KMS-11 (cell line): ENCODE results near the gene FGF12.
A peak's percentile ranks its signal among the peaks of the same experiment; 100 is the strongest.

ENCODE experiments used
- H2AFZ ChIP-seq: fragments of 200-600 bp; sonication (generic); 2 replicates; pipeline ENCODE4 v1.6.1; 2016; ENCODE audit warnings: antibody characterized with exemption, mixed run types, low read depth
- H3K27ac ChIP-seq: fragments of 200-600 bp; sonication (generic); 2 replicates; pipeline ENCODE4 v1.6.1; 2016; ENCODE audit warnings: mild to moderate bottlenecking, mixed run types
- H3K27me3 ChIP-seq: fragments of 200-600 bp; sonication (generic); 2 replicates; pipeline ENCODE4 v1.6.1; 2017; ENCODE audit warnings: mild to moderate bottlenecking, low read depth, mixed run types, moderate library complexity; ENCODE audit not compliant: insufficient read depth
- H3K36me3 ChIP-seq: fragments of 200-600 bp; sonication (generic); 2 replicates; pipeline ENCODE4 v1.6.1; 2017; ENCODE audit warnings: mild to moderate bottlenecking, mixed run types; ENCODE audit not compliant: insufficient read depth
- H3K4me1 ChIP-seq: fragments of 200-600 bp; sonication (generic); 2 replicates; pipeline ENCODE4 v1.6.1; 2016; ENCODE audit warnings: mild to moderate bottlenecking, low read depth, mixed run types; ENCODE audit not compliant: poor library complexity, severe bottlenecking
- H3K4me2 ChIP-seq: fragments of 200-600 bp; sonication (generic); 2 replicates; pipeline ENCODE4 v1.7.0; 2016; ENCODE audit warnings: mild to moderate bottlenecking, mixed run types
- H3K4me3 ChIP-seq: fragments of 200-600 bp; sonication (generic); IDR thresholded peaks from 2 replicates; pipeline ENCODE4 v1.6.1; 2017; ENCODE audit warnings: low read depth, low read length, mixed read lengths; ENCODE audit not compliant: insufficient read depth
- H3K79me2 ChIP-seq: fragments of 200-600 bp; sonication (generic); 2 replicates; pipeline ENCODE4 v1.6.1; 2016; ENCODE audit warnings: low read depth, mixed run types; ENCODE audit not compliant: insufficient read depth
- H3K9ac ChIP-seq: fragments of 200-600 bp; sonication (generic); 2 replicates; pipeline ENCODE4 v1.6.1; 2016; ENCODE audit warnings: mild to moderate bottlenecking, mixed run types
- H4K20me1 ChIP-seq: fragments of 200-600 bp; sonication (generic); 2 replicates; pipeline ENCODE4 v1.6.1; 2016; ENCODE audit warnings: mild to moderate bottlenecking, mixed run types; ENCODE audit not compliant: insufficient read depth
- TF ChIP-seq, protein P1 (sequence below): fragments of 200-600 bp; sonication (generic); conservative IDR thresholded peaks from 2 replicates; pipeline ENCODE4 v1.6.1; 2017; ENCODE audit warnings: low read depth, mild to moderate bottlenecking, antibody characterized with exemption, low read length, moderate library complexity, mixed read lengths

Gene FGF12

DNA sequence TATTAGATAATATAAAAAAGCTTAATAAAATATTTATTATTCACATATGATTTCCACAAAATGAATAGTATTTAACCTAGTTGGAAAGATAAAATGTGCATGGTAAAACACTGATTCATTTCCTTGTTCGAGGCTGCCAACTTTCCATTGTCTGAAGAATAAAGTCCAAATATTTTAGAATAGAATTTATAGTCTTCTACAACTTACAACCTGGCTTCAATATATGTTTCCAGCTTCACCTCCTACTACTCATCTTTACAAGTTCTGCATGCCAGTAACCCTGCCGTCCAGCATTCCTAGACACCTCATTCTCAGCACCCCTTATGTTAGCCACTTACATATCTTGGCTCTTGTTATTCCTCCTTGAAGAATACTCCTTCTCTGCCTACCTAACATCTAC lies 244.5 kb downstream of the FGF12 start:
- no peaks in the 10 kb centered on the region for H3K4me1 ChIP-seq
- no peak overlapping the region for H2AFZ ChIP-seq
- H3K79me2 ChIP-seq: no peaks in the 10 kb centered on the region
- no peaks in the 10 kb centered on the region for H3K27me3 ChIP-seq
- H3K9ac ChIP-seq: no peak overlapping the region
- H4K20me1 ChIP-seq: no peaks in the 10 kb centered on the region
- H3K36me3 ChIP-seq: no peaks in the 10 kb centered on the region
- TF ChIP-seq, protein P1, sequence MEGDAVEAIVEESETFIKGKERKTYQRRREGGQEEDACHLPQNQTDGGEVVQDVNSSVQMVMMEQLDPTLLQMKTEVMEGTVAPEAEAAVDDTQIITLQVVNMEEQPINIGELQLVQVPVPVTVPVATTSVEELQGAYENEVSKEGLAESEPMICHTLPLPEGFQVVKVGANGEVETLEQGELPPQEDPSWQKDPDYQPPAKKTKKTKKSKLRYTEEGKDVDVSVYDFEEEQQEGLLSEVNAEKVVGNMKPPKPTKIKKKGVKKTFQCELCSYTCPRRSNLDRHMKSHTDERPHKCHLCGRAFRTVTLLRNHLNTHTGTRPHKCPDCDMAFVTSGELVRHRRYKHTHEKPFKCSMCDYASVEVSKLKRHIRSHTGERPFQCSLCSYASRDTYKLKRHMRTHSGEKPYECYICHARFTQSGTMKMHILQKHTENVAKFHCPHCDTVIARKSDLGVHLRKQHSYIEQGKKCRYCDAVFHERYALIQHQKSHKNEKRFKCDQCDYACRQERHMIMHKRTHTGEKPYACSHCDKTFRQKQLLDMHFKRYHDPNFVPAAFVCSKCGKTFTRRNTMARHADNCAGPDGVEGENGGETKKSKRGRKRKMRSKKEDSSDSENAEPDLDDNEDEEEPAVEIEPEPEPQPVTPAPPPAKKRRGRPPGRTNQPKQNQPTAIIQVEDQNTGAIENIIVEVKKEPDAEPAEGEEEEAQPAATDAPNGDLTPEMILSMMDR: no peak
- no peak overlapping the region for H3K4me3 ChIP-seq
- H3K4me2 ChIP-seq: no peak overlapping the region
- H3K27ac ChIP-seq: no peak overlapping the region

DNA sequence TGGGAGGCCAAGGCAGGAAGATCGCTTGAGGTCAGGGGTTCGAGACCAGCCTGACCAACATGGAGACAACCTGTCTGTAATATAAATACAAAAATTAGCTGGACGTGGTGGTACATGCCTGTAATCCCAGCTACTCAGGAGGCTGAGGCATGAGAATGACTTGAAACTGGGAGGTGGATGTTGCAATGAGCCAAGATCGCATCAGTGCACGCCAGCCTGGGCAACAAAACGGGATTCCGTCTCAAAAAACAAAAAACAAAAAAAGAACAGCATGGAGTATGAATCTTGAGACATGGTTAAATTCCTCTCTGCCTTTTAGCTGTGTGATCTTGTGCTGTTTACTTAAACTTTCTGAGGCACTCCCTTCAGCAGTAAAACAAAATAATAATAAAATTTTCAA lies 244.9 kb downstream of the FGF12 start:
- H3K9ac ChIP-seq: no peak overlapping the region
- no peaks in the 10 kb centered on the region for H4K20me1 ChIP-seq
- H3K27me3 ChIP-seq: no peaks in the 10 kb centered on the region
- H3K4me1 ChIP-seq: no peaks in the 10 kb centered on the region
- TF ChIP-seq, protein P1: no peak
- H2AFZ ChIP-seq: no peak overlapping the region
- no peak overlapping the region for H3K27ac ChIP-seq
- no peak overlapping the region for H3K4me2 ChIP-seq
- no peaks in the 10 kb centered on the region for H3K79me2 ChIP-seq
- H3K4me3 ChIP-seq: no peak overlapping the region
- no peaks in the 10 kb centered on the region for H3K36me3 ChIP-seq

DNA sequence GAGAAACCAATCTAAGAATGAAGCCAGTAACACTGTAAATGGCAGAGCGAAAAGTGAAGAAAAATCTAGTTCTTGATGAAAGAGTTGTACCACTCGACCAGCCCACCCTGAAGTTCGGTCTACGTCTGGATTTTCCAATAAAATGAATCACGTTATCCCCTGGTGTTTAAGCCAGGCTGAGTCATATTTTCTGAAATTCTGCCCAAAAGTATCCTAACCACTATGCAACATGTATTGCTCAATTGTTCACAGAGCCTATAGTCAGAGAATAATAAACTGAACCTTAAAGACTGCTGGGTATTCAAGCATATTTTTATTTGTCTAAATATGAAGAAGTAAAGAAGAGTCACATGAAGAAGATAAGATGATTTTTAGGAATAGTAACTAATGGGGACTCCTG lies 245.7 kb downstream of the FGF12 start:
- Histone ChIP-seq H3K27ac (no peak overlapping the region), H3K27me3 (no peaks in the 10 kb centered on the region), H3K4me1 (no peaks in the 10 kb centered on the region), H3K4me2 (no peak overlapping the region), H3K9ac (no peak overlapping the region), H4K20me1 (no peaks in the 10 kb centered on the region), H3K36me3 (no peaks in the 10 kb centered on the region), H3K4me3 (no peak overlapping the region), H3K79me2 (no peaks in the 10 kb centered on the region), H2AFZ (no peak overlapping the region)
- TF ChIP-seq, protein P1: no peak

DNA sequence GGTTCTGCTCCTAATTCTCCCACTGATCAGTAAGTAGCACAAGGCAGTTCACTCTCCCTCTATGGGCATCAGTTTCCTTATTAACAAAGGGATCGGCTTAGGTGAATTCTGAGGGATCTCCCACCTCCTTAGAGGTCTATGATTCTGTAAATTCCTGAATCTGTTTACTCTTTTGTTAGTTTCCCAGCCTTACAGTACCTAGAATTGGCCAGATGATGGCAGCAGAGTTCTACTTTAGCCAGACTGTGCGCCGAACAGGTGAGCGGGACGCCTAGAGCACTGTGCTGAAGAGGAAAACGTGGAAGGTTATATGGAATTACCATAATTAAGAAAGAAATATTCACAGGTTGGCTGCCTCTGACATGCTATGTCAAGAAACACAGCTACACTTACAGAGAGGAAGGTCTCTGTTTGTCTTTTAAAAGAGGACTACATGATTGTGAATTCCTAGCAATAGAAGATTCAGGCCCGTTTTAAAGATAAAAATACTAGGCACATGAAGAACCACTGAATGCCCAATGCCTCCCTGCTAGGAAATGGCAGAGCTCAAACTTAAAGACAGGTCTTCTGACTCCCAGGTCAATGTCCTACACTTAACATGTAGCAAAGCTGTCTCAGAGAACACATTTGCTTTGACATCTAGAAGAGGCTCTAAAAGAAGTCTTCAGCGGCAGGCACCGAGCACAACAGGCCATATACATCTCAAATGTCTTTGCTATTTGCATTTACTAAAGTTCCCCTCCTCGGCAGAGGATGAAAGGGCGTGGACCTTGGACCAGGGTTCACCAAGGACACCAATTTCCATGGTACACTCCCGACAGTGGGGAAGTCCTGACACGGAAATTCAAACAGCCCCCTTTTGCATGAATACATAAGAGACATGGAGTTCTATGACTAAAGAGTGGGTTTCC lies 259.9 kb downstream of the FGF12 start:
- TF ChIP-seq, protein P1: peak; percentile 98
- H3K36me3 ChIP-seq: no peaks in the 10 kb centered on the region
- no peak overlapping the region for H3K9ac ChIP-seq
- no peak overlapping the region for H3K27ac ChIP-seq
- H3K79me2 ChIP-seq: no peaks in the 10 kb centered on the region
- no peaks in the 10 kb centered on the region for H3K27me3 ChIP-seq
- no peak overlapping the region for H3K4me2 ChIP-seq
- H3K4me3 ChIP-seq: no peak overlapping the region
- no peaks in the 10 kb centered on the region for H3K4me1 ChIP-seq
- no peaks in the 10 kb centered on the region for H4K20me1 ChIP-seq
- H2AFZ ChIP-seq: no peak overlapping the region
